ENCODE results near the gene SIRT6. TPM values are rescaled to one million over a fixed set of nuclear protein-coding genes. Genes with fewer than 3 reads are reported as not detected.

The SIRT6 gene
- total RNA-seq, 1 experiment from 2014 or later, result 18.0 TPM

- Histone ChIP-seq H3K4me3 (ENCODE audit: low read length) (no peak overlapping the region), H3K4me1 (ENCODE audit: insufficient read depth, low read length) (no peaks in the 10 kb centered on the region; the same call in 1 of the 2 replicates), H2AFZ (ENCODE audit: low read length) (no peak overlapping the region), H3K9me3 (ENCODE audit: low read length) (no peaks in the 10 kb centered on the region), H3K4me2 (ENCODE audit: low read length) (no peak overlapping the region), H3K79me2 (ENCODE audit: low read length) (no peaks in the 10 kb centered on the region), H3K27me3 (ENCODE audit: low read length) (no peaks in the 10 kb centered on the region), H3F3A (ENCODE audit: low read length, unreplicated experiment) (no peaks in the 10 kb centered on the region), H3K9ac (ENCODE audit: low read length) (no peak overlapping the region), H3K27ac (ENCODE audit: low read length) (no peak overlapping the region), H3K36me3 (ENCODE audit: low read depth, low read length) (no peaks in the 10 kb centered on the region), H4K20me1 (ENCODE audit: low read length) (no peaks in the 10 kb centered on the region), H3K9me2 (replicated peaks; ENCODE audit: low read length) (no peaks in the 10 kb centered on the region)
- BruUV-seq (replicated peaks), result no TSS peak
- POLR2A ChIA-PET (ENCODE audit: unreplicated experiment), result no interaction called here
- DNase-seq, result no peak
- CTCF ChIA-PET, result no interaction called here
- no peak for ATAC-seq
- intact Hi-C loops (cut with micrococcal nuclease), result loop anchor here (5.0 kb wide), 1 partner anchor 47 kb away; no protein-coding TSS in a partner anchor
- TF ChIP-seq EZH2phosphoT487 (IDR thresholded peaks at IDR 0.05; ENCODE audit: borderline replicate concordance, low read length) (no peak), EZH2 (IDR thresholded peaks at IDR 0.05; ENCODE audit: low read length, unreplicated experiment) (no peak), CTCF (conservative IDR thresholded peaks at IDR 0.05; ENCODE audit: low read depth, low read length) (no peak)
These were observed 7.3 kb upstream of the SIRT6 start for GRCh38 chr19:4189641-4190040.

- no peak overlapping the region for H2AFZ ChIP-seq (ENCODE audit: low read length)
- ATAC-seq (no peak), DNase-seq (no peak)
- H3K4me2 ChIP-seq (ENCODE audit: low read length), result no peak overlapping the region
- CTCF ChIA-PET, result no interaction called here
- H3K9ac ChIP-seq (ENCODE audit: low read length), result no peak overlapping the region
- POLR2A ChIA-PET (ENCODE audit: unreplicated experiment), result no interaction called here
- no peaks in the 10 kb centered on the region for H4K20me1 ChIP-seq (ENCODE audit: low read length)
- intact Hi-C loops (cut with micrococcal nuclease), result loop anchor here (5.0 kb wide), 1 partner anchor 45 kb away; no protein-coding TSS in a partner anchor
- H3K36me3 ChIP-seq (ENCODE audit: low read depth, low read length), result no peaks in the 10 kb centered on the region
- H3K9me3 ChIP-seq (ENCODE audit: low read length), result no peaks in the 10 kb centered on the region
- H3K27ac ChIP-seq (ENCODE audit: low read length), result no peak overlapping the region
- H3K27me3 ChIP-seq (ENCODE audit: low read length), result no peaks in the 10 kb centered on the region
- H3K79me2 ChIP-seq (ENCODE audit: low read length), result no peaks in the 10 kb centered on the region
- BruUV-seq (replicated peaks), result no TSS peak
- H3K4me1 ChIP-seq (ENCODE audit: insufficient read depth, low read length), result no peaks in the 10 kb centered on the region; the same call in 1 of the 2 replicates
- no peaks in the 10 kb centered on the region for H3F3A ChIP-seq (ENCODE audit: low read length, unreplicated experiment)
- H3K9me2 ChIP-seq (replicated peaks; ENCODE audit: low read length), result no peaks in the 10 kb centered on the region
- H3K4me3 ChIP-seq (ENCODE audit: low read length), result no peak overlapping the region
- TF ChIP-seq CTCF (conservative IDR thresholded peaks at IDR 0.05; ENCODE audit: low read depth, low read length), result no peak
- TF ChIP-seq EZH2 (IDR thresholded peaks at IDR 0.05; ENCODE audit: low read length, unreplicated experiment), result no peak
- no peak for TF ChIP-seq EZH2phosphoT487 (IDR thresholded peaks at IDR 0.05; ENCODE audit: borderline replicate concordance, low read length)
These were observed 5.2 kb upstream of the SIRT6 start for GRCh38 chr19:4187313-4188122.

All from PC-3 (cell line).